Suprapubic skin (tissue), 4 donors: ENCODE data around the gene NPHP4.

Source experiments
- CTCF ChIP-seq, 2 donors: fragments of 200-600 bp in 1 of 2; fragments of 450-650 bp in 1 of 2; sonication (generic) in 1 of 2; IDR thresholded peaks; one replicate each; pipeline ENCODE4 v1.5.1; 2016 to 2019; ENCODE audit warnings: antibody characterized with exemption in 2 of 2, mild to moderate bottlenecking in 1 of 2, moderate library complexity in 1 of 2
- EP300 ChIP-seq: sonication (generic); formaldehyde crosslinking; IDR thresholded peaks from one replicate; pipeline ENCODE4 v1.6.1; 2017; ENCODE audit warnings: antibody characterized with exemption
- POLR2A ChIP-seq, 2 donors: fragments of 450-650 bp; IDR thresholded peaks; one replicate each; pipeline ENCODE4 v1.6.1; 2017; ENCODE audit warnings: antibody characterized with exemption in 2 of 2, mild to moderate bottlenecking in 2 of 2, moderate library complexity in 2 of 2
- POLR2AphosphoS5 ChIP-seq, 3 donors: sonication (generic); formaldehyde crosslinking; IDR thresholded peaks; one replicate each; pipeline ENCODE4 v1.6.1; 2017; ENCODE audit warnings: antibody characterized with exemption in 3 of 3

DNA sequence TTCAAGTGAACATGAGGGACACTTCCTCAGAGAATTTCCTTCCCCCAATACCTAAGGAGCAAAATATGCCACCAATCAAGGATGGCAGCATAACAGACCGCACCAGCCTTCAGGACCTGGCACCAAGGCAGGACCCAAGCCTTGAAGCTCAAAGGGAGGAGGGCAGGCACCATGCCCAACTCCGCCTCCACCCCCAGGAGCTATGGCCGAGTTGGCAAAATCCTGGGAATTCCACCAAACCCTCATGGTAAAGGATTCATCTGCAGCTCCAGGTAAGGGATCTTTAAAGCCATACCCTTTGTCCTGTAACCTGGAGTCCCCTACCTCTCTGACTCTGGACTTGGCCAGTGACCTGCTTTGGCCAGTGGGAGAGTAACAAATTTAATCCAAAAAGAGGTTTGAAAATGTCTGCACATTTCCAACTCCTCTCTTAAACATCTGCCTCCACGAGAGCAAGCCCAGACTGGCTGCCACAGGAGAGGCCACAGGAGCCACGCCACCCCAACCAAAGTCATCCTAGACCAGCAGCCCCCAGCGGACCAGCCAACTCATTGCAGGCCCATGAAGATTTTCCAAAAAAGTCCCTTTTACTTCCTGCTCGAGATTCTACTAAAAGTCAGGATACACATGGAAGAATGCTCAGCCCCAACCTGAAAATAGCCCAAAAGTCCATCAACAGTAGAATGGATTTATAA lies 41.9 kb downstream of the NPHP4 start:
- TF ChIP-seq CTCF (IDR thresholded peaks at IDR 0.05) (no peak), POLR2AphosphoS5 (IDR thresholded peaks at IDR 0.05) (no peak), POLR2A (IDR thresholded peaks at IDR 0.05) (no peak), EP300 (no peak)
